ENCODE results near the gene ADGRB2. TPM values are rescaled to one million over a fixed set of nuclear protein-coding genes. Genes with fewer than 3 reads are reported as not detected.

ADGRB2 gene
- total RNA-seq, 2 experiments from 2014 or later = 0.39 to 0.71 TPM

GRCh38 chr1:31691446-31691845 lies 72.7 kb downstream of the ADGRB2 start:
- CTCF ChIA-PET = no interaction called here

GRCh38 chr1:31690921-31691320 lies 73.2 kb downstream of the ADGRB2 start:
- no peaks in the 10 kb centered on the region for H3K9me3 ChIP-seq (ENCODE audit: control insufficient read depth in 1 of 2, insufficient read depth in 1 of 2, low read length in 2 of 2)
- H3K4me3 ChIP-seq (ENCODE audit: low read length) = no peak overlapping the region
- intact Hi-C loops (cut with DNase I, micrococcal nuclease) = no loop called here
- DNase-seq (no peak), ATAC-seq (ENCODE audit: poor library complexity) (no peak)
- H3K4me1 ChIP-seq (ENCODE audit: insufficient read depth, low read length) = no peaks in the 10 kb centered on the region
- H3K9me3 Mint-ChIP-seq = no peaks in the 10 kb centered on the region
- no peak overlapping the region for H3K27ac Mint-ChIP-seq
- H3K27me3 Mint-ChIP-seq = no peaks in the 10 kb centered on the region
- TF ChIP-seq CTCF (IDR thresholded peaks at IDR 0.05) = no peak
- ChIA-PET CTCF (no interaction called here), POLR2A (no interaction called here)
- H3K4me3 Mint-ChIP-seq = no peak overlapping the region
- H3K4me1 Mint-ChIP-seq (ENCODE audit: low read depth) = no peaks in the 10 kb centered on the region
- H3K27ac ChIP-seq (ENCODE audit: low read depth in 1 of 2, low read length in 2 of 2) = no peak overlapping the region
- H3K27me3 ChIP-seq (ENCODE audit: control insufficient read depth in 1 of 2, insufficient read depth in 2 of 2, low read length in 2 of 2) = peaks cover 0 to 5% of the 10 kb centered on the region in 2 experiments
- H3K36me3 Mint-ChIP-seq (ENCODE audit: low read depth) = no peaks in the 10 kb centered on the region
- no peaks in the 10 kb centered on the region for H3K36me3 ChIP-seq (ENCODE audit: insufficient read depth, low read length)

More at GRCh38 chr1:31691446-31691845, 72.7 kb downstream of the ADGRB2 start:
- Histone ChIP-seq H3K36me3 (ENCODE audit: insufficient read depth, low read length) (no peaks in the 10 kb centered on the region), H3K4me1 (ENCODE audit: insufficient read depth, low read length) (no peaks in the 10 kb centered on the region), H3K27me3 (ENCODE audit: control insufficient read depth in 1 of 2, insufficient read depth in 2 of 2, low read length in 2 of 2) (peaks cover 0 to 1% of the 10 kb centered on the region in 2 experiments), H3K27ac (ENCODE audit: low read depth in 1 of 2, low read length in 2 of 2) (no peak overlapping the region), H3K4me3 (ENCODE audit: low read length) (no peak overlapping the region), H3K9me3 (ENCODE audit: control insufficient read depth in 1 of 2, insufficient read depth in 1 of 2, low read length in 2 of 2) (no peaks in the 10 kb centered on the region)
- H3K36me3 Mint-ChIP-seq (ENCODE audit: low read depth) = no peaks in the 10 kb centered on the region
- H3K27ac Mint-ChIP-seq = no peak overlapping the region
- no peaks in the 10 kb centered on the region for H3K9me3 Mint-ChIP-seq
- DNase-seq = no peak
- no peak overlapping the region for H3K4me3 Mint-ChIP-seq
- no peaks in the 10 kb centered on the region for H3K27me3 Mint-ChIP-seq
- no peak for TF ChIP-seq CTCF (IDR thresholded peaks at IDR 0.05)
- no peaks in the 10 kb centered on the region for H3K4me1 Mint-ChIP-seq (ENCODE audit: low read depth)
- ATAC-seq (ENCODE audit: poor library complexity) = no peak
- POLR2A ChIA-PET = no interaction called here
- intact Hi-C loops (cut with DNase I, micrococcal nuclease) = no loop called here

- Histone ChIP-seq H3K27ac (ENCODE audit: low read depth in 1 of 2, low read length in 2 of 2) (no peak overlapping the region), H3K36me3 (ENCODE audit: insufficient read depth, low read length) (no peaks in the 10 kb centered on the region), H3K4me3 (ENCODE audit: low read length) (no peak overlapping the region), H3K9me3 (ENCODE audit: control insufficient read depth in 1 of 2, insufficient read depth in 1 of 2, low read length in 2 of 2) (no peaks in the 10 kb centered on the region), H3K4me1 (ENCODE audit: insufficient read depth, low read length) (no peaks in the 10 kb centered on the region), H3K27me3 (ENCODE audit: control insufficient read depth in 1 of 2, insufficient read depth in 2 of 2, low read length in 2 of 2) (peaks cover 0 to 5% of the 10 kb centered on the region in 2 experiments)
- Mint-ChIP-seq H3K9me3 (no peaks in the 10 kb centered on the region), H3K36me3 (ENCODE audit: low read depth) (no peaks in the 10 kb centered on the region), H3K27me3 (peaks cover 5% of the 10 kb centered on the region), H3K4me3 (no peak overlapping the region), H3K27ac (no peak overlapping the region), H3K4me1 (ENCODE audit: low read depth) (no peaks in the 10 kb centered on the region)
- no peak for DNase-seq
- CTCF ChIA-PET = no interaction called here
- POLR2A ChIA-PET = no interaction called here
- ATAC-seq (ENCODE audit: poor library complexity) = no peak
- TF ChIP-seq CTCF (IDR thresholded peaks at IDR 0.05) = no peak
- intact Hi-C loops (cut with DNase I, micrococcal nuclease) = no loop called here
These were observed 74.3 kb downstream of the ADGRB2 start for GRCh38 chr1:31689854-31690253.

Data from CD4-positive, alpha-beta T cell (primary cell).